Right lobe of liver (tissue), 4 donors: ENCODE data around the gene DACT3.

Source experiments
- POLR2A ChIP-seq: fragments of 450-650 bp; IDR thresholded peaks from one replicate; pipeline ENCODE4 v1.6.1; 2017; ENCODE audit warnings: antibody characterized with exemption, mild to moderate bottlenecking
- TF ChIP-seq, protein P1 (sequence below), 4 donors: fragments of 200-600 bp in 3 of 4; fragments of 450-650 bp in 1 of 4; IDR thresholded peaks; one replicate each; pipeline versions ENCODE4 v1.5.1 to v1.8.0; 2016 to 2022; ENCODE audit warnings: antibody characterized with exemption in 4 of 4, mild to moderate bottlenecking in 2 of 4
- donor health status: DM: no; HTN: no; CAD: no.
- donor health status: DM: no; HTN: no; CAD: no.
- donor health status: DM: no; HTN: yes; CAD: no.

DNA sequence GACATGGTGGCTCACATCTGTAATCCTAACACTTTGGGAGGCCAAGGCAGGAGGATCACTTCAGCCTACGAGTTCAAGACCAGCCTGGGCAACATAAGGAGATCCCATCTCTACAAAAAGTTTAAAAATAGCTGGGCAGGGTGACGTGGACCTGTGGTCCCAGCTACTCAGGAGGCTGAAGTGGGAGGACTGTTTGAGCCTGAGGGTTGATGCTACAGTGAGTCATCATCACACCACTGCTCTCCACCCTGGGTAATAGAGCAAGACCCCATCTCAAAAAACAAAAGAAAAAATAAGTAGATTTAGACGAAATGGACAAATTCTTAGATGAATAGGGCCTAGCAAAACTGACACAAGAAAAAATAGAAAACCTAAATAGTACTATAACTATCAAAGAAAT lies 14.6 kb downstream of the DACT3 start:
- TF ChIP-seq POLR2A: no peak
- TF ChIP-seq, protein P1, sequence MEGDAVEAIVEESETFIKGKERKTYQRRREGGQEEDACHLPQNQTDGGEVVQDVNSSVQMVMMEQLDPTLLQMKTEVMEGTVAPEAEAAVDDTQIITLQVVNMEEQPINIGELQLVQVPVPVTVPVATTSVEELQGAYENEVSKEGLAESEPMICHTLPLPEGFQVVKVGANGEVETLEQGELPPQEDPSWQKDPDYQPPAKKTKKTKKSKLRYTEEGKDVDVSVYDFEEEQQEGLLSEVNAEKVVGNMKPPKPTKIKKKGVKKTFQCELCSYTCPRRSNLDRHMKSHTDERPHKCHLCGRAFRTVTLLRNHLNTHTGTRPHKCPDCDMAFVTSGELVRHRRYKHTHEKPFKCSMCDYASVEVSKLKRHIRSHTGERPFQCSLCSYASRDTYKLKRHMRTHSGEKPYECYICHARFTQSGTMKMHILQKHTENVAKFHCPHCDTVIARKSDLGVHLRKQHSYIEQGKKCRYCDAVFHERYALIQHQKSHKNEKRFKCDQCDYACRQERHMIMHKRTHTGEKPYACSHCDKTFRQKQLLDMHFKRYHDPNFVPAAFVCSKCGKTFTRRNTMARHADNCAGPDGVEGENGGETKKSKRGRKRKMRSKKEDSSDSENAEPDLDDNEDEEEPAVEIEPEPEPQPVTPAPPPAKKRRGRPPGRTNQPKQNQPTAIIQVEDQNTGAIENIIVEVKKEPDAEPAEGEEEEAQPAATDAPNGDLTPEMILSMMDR (IDR thresholded peaks at IDR 0.05): no peak
